ENCODE measurements around the gene REP15. TPM values are rescaled to one million over a fixed set of nuclear protein-coding genes. Genes with fewer than 3 reads are reported as not detected.
A peak's percentile ranks its signal among the peaks of the same experiment; 100 is the strongest.
"Not testable (repeated sequence)": the region's sequence is repeated elsewhere in the genome, so short reads cannot be mapped to it uniquely, and the experiment has no call there.

The REP15 gene
- total RNA-seq, 1 experiment from 2014 or later: 1.4 TPM

- Histone ChIP-seq H3K79me2 (ENCODE audit: low read depth) (no peaks in the 10 kb centered on the region), H2AFZ (no peak overlapping the region), H3K36me3 (ENCODE audit: low read depth) (no peaks in the 10 kb centered on the region; the same call in 1 of the 2 replicates), H3K27me3 (ENCODE audit: insufficient read depth, low read depth) (no peaks in the 10 kb centered on the region), H3K9me3 (ENCODE audit: insufficient read depth, low read depth) (no peaks in the 10 kb centered on the region), H4K20me1 (ENCODE audit: insufficient read depth) (0 out of 2 replicates have a peak, but pooled peaks cover 3% of the 10 kb centered on the region), H3K27ac (no peak overlapping the region), H3K4me1 (replicated peaks; ENCODE audit: insufficient read depth) (no peaks in the 10 kb centered on the region), H3K4me2 (no peak overlapping the region), H3F3A (ENCODE audit: insufficient read depth, low read depth) (peaks cover 9% of the 10 kb centered on the region), H3K9me2 (ENCODE audit: insufficient read depth) (no peaks in the 10 kb centered on the region), H3K4me3 (no peak overlapping the region)
- BruUV-seq (replicated peaks): no TSS peak
- ChIA-PET CTCF (interaction anchor here (0.6 to 0.8 kb wide), 2 partner anchors 55 to 218 kb away, joined by 3 to 4 read pairs; no protein-coding TSS in a partner anchor), POLR2A (ENCODE audit: unreplicated experiment) (no interaction called here)
- peak; percentile 42 to 58 for DNase-seq
- peak; percentile 95 for TF ChIP-seq CTCF (conservative IDR thresholded peaks at IDR 0.05)
- no peak for TF ChIP-seq EZH2 (IDR thresholded peaks at IDR 0.05; ENCODE audit: low read depth)
- intact Hi-C loops (cut with micrococcal nuclease; ENCODE audit: unreplicated experiment): loop anchor here (1.0 to 5.0 kb wide), 4 partner anchors 128 to 325 kb away; partner anchors contain the start of gene PPFIBP1
Observed at GRCh38 chr12:27652174-27652763, 44.0 kb upstream of the REP15 start.

GRCh38 chr12:27653661-27654060, 42.6 kb upstream of the REP15 start:
- no peaks in the 10 kb centered on the region for H3K9me2 ChIP-seq (ENCODE audit: insufficient read depth)
- ChIA-PET POLR2A (ENCODE audit: unreplicated experiment) (no interaction called here), CTCF (no interaction called here)
- no peak for TF ChIP-seq EZH2 (IDR thresholded peaks at IDR 0.05; ENCODE audit: low read depth)
- no peak for TF ChIP-seq CTCF (conservative IDR thresholded peaks at IDR 0.05)
- H3K27me3 ChIP-seq (ENCODE audit: insufficient read depth, low read depth): no peaks in the 10 kb centered on the region
- H3K27ac ChIP-seq: no peak overlapping the region
- no peaks in the 10 kb centered on the region for H3K36me3 ChIP-seq (ENCODE audit: low read depth)
- 0 out of 2 replicates have a peak, but pooled peaks cover 3% of the 10 kb centered on the region for H4K20me1 ChIP-seq (ENCODE audit: insufficient read depth)
- DNase-seq: no peak
- H2AFZ ChIP-seq: no peak overlapping the region
- H3K4me3 ChIP-seq: no peak overlapping the region
- no peak overlapping the region for H3K4me2 ChIP-seq
- peaks cover 9% of the 10 kb centered on the region for H3F3A ChIP-seq (ENCODE audit: insufficient read depth, low read depth)
- BruUV-seq (replicated peaks): no TSS peak
- no peaks in the 10 kb centered on the region for H3K9me3 ChIP-seq (ENCODE audit: insufficient read depth, low read depth)
- no peaks in the 10 kb centered on the region for H3K4me1 ChIP-seq (replicated peaks; ENCODE audit: insufficient read depth)
- no peaks in the 10 kb centered on the region for H3K79me2 ChIP-seq (ENCODE audit: low read depth)
- intact Hi-C loops (cut with micrococcal nuclease; ENCODE audit: unreplicated experiment): loop anchor here (2.0 to 5.0 kb wide), 3 partner anchors 229 to 326 kb away; no protein-coding TSS in a partner anchor

- H3K9me3 ChIP-seq (ENCODE audit: insufficient read depth, low read depth); CTCF ChIA-PET; H3K27me3 ChIP-seq (ENCODE audit: insufficient read depth, low read depth); H3K4me3 ChIP-seq; H3K27ac ChIP-seq; H3K4me2 ChIP-seq; H3K4me1 ChIP-seq (replicated peaks; ENCODE audit: insufficient read depth); DNase-seq; H2AFZ ChIP-seq; H3K9me2 ChIP-seq (ENCODE audit: insufficient read depth); H4K20me1 ChIP-seq (ENCODE audit: insufficient read depth); intact Hi-C loops (cut with micrococcal nuclease; ENCODE audit: unreplicated experiment); BruUV-seq (replicated peaks); H3F3A ChIP-seq (ENCODE audit: insufficient read depth, low read depth); H3K79me2 ChIP-seq (ENCODE audit: low read depth); POLR2A ChIA-PET (ENCODE audit: unreplicated experiment); H3K36me3 ChIP-seq (ENCODE audit: low read depth): not testable (repeated sequence)
Observed at GRCh38 chr12:27655476-27655875, 40.8 kb upstream of the REP15 start.

GRCh38 chr12:27657296-27657695, 39.0 kb upstream of the REP15 start:
- DNase-seq: no peak
- CTCF ChIA-PET: no interaction called here
- no peak for TF ChIP-seq CTCF (conservative IDR thresholded peaks at IDR 0.05)
- TF ChIP-seq EZH2 (IDR thresholded peaks at IDR 0.05; ENCODE audit: low read depth): no peak
- POLR2A ChIA-PET (ENCODE audit: unreplicated experiment): no interaction called here
- H3K27me3 ChIP-seq (ENCODE audit: insufficient read depth, low read depth): no peaks in the 10 kb centered on the region
- H3K4me1 ChIP-seq (replicated peaks; ENCODE audit: insufficient read depth): no peaks in the 10 kb centered on the region
- no TSS peak for BruUV-seq (replicated peaks)
- H3K9me2 ChIP-seq (ENCODE audit: insufficient read depth): no peaks in the 10 kb centered on the region
- no peaks in the 10 kb centered on the region for H3K9me3 ChIP-seq (ENCODE audit: insufficient read depth, low read depth)
- H3F3A ChIP-seq (ENCODE audit: insufficient read depth, low read depth): no peaks in the 10 kb centered on the region
- 0 out of 2 replicates have a peak, but pooled peaks cover 9% of the 10 kb centered on the region for H3K36me3 ChIP-seq (ENCODE audit: low read depth)
- no peaks in the 10 kb centered on the region for H3K79me2 ChIP-seq (ENCODE audit: low read depth)
- no peak overlapping the region for H3K4me3 ChIP-seq
- no peak overlapping the region for H2AFZ ChIP-seq
- H3K4me2 ChIP-seq: no peak overlapping the region
- intact Hi-C loops (cut with micrococcal nuclease; ENCODE audit: unreplicated experiment): no loop called here
- no peaks in the 10 kb centered on the region for H4K20me1 ChIP-seq (ENCODE audit: insufficient read depth)
- H3K27ac ChIP-seq: no peak overlapping the region
